Cortex of kidney (tissue), 1 donor: ENCODE results near the gene RNF38.
"Not testable (repeated sequence)": the region's sequence is repeated elsewhere in the genome, so short reads cannot be mapped to it uniquely, and the experiment has no call there.

Experiments used
- DNase-seq: peaks from one replicate; lab custom pipeline; 2025; lab: John Stamatoyannopoulos, UW

The RNF38 gene

DNA sequence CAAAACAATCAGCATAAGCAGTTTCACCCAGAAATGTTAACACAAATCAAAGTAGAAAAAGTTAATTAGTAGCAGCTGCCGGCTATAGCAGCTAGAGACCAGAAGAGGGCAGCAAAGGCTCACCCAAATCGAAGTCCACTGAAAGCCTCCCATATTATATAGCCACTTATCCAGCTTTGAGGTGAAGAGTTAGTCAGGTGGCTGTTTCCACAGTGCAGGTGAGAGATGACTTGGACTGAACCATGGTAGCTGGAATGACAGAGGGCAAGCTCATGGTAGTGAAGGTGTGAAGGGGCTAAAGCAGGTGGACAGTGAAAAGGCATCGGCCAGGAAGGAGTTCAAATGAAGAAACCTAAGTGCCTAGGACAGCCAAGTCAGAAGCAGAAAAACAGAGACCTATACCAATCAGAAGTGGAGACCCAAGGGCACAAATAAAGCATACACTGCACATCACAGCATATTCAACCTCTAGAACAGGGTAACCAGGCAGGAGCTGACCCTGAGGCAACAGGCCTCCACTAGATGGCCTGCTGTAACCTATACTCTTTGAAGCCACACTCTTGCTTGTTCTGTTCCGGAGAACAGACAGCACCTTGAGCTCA lies 7.2 kb upstream of the RNF38 start:
- DNase-seq = no peak

DNA sequence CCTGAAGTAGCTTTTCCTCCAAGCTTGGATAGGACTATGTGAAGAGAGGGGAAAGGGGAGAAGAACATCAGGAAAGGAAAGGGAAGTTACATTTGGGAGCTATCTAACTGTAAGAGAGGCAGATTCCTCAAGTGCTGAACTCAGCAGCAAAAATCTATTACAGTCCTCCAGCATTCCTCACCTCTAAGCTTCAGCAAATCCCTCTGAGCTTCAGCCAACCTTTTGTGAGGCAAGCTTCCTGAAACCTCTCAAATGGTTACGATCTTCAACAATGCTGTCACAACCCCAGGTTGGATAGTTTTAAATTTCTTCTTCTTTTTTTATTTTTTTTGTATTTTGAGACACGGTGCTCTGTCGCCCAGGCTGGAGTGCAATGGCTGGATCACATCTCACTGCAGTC lies 2.5 kb upstream of the RNF38 start:
- DNase-seq = no peak

DNA sequence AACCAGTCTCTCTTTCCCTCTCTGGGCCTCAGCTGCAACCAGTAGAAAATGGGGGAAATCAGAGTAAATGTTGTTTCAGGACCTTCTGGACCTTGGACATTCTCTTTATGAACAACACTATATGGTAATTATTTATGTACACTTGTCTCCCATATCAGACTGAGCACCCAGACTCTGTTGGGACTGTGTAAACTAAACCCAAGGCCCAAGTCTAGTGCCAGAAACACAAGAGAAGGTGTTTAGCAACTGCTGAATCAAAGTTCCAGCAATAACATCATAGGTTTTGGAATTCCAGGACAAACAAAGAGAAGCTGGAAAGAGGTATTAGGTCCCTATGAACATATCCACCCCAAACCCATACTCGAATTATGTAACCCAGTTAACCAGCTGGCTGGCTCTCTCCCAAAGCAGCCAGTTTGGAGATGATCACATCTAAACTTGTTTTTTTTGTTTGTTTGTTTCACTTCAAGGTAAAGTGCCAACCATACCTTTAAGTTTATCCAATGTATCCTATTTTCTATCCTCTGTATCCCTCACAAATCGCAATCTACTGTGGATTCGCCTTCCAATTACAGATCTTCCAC lies 1.9 kb upstream of the RNF38 start:
- no peak for DNase-seq

DNA sequence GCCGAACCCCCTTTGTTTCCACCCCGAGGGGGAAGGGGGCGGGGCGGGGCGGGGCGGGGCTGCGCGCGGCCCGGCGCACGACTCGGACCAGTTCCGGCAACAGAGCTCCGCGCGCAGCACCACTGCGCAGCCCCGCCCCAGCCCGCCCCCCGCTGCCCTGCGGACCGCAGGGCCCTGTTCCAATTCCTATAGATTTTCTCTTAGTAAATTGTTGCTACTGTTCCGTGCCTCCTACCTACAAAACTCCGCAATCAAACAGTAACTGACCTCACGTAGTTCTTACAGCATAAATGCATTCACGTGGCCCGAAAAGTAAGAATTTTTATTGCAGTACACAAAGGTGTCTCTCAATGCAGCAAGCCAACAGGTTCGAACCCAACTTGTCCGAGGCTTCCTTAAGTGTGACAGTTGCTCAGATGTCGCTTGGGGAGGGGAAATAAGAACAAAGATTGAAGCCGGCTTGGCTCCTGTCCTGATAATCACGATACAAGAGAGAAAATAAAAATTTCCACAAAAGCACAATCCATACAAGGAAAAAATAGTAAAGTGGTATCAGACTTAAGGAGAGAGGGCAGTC lies 1.2 kb upstream of the RNF38 start:
- peak; percentile 43 for DNase-seq

DNA sequence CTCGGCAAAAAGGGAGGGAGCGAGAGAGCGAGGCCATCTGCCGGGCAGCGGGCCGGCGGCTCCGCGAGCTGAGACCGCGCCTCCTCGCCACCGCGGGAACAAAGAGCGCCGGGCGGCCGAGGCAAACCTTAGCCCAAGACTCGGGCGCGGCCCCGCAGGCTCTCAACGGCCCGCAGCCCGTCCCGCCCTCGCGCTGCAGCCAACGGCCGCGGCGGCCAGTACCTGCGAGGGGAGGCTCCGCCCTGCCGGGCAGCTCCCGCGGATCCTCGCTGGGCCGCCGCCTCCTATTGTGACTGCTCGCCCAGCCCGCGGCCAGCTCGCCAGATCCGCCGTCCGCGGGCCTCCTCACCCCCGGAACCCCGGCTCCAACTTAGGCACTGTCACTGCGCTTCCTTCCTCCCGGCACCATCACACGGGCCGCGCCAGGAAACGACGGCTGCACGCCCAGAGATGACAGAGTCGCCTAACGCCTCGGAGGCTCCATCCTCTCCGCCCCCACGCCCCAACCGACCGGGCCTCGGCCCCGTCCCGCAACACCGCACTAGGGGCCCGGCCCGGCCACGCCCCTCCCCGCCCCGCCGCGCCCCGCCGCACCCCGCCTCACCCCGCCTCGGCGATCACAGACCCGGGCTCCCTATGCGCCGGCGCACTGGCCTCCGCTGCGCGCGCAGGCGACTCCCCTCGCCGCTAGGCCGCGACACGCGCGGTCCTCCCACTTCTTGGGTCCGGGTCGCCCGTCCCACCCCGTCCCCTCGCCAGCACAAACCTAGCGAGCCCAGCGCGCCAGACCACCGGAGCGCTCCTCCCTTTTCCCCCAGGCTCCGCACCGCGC lies 479 bp upstream of the RNF38 start:
- DNase-seq = peak; percentile 20

DNA sequence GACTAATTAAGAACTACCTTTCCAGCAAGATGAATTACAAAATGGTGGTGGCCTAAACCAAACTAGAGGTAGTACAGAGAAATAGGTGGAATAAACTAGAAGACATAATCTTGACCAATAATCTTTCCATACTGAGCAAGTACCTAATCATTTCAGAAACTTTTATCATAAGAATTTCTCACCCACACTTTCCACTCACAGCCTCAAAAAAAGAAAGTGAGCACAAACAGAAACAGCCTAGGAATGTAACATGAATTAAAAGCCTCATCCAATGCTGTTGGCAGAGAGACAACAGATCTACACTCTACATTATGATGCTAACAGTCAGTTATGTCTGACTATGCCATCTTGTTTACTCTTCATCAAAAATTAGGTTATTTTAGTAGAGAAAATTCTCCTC lies 1.3 kb downstream of the RNF38 start:
- DNase-seq = no peak

DNA sequence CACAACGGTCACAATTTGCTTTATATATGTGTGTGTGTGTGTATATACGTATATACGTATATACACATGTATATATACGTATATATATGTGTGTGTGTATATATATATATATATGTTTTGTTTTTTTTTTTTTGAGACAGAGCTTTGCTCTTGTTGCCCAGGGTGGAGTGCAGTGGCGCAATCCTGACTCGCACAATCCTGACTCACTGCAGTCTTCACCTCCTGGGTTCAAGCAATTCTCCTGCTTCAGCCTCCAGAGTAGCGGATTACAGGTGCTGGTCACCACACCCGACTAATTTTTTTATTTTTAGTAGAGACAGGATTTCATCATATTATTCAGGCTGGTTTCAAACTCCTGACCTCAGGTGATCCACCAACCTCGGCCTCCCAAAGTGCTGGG lies 3.1 kb downstream of the RNF38 start:
- DNase-seq = no peak

DNA sequence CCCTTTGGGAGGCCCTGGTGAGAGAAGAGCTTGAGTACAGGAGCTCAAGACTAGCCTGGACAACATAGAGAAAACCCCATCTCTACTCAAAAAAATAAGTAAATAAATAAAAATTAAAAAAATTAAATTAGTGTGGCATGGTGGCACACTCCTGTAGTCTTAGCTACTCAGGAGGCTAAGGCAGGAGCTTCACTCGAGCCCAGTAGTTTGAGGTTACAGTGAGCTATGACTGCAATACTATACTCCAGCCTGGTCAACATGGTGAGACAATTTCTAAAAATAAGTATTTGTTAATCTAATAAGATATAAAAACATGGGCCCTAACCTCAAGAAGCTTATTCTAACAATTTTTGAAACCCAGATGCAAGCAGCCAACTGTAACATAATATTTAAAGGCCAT lies 7.6 kb downstream of the RNF38 start:
- no peak for DNase-seq

DNA sequence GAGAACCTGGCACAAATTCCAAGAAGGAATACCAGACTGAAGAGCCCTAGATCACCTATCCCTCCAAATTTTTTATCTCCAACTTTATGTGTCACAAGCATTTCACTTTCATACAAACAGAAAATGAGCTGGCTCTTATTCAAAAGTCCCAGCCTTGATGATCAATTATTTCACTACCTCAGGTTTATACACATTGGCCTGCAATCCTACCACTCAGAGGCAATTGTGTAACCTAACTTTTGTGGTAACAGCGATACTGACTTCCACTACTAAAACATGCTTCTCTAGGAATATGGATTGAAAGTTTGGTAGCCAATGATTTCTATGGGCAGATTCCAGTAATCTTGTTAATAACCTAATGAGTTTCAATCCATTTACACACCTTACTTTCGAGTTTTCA lies 10.5 kb downstream of the RNF38 start:
- no peak for DNase-seq

DNA sequence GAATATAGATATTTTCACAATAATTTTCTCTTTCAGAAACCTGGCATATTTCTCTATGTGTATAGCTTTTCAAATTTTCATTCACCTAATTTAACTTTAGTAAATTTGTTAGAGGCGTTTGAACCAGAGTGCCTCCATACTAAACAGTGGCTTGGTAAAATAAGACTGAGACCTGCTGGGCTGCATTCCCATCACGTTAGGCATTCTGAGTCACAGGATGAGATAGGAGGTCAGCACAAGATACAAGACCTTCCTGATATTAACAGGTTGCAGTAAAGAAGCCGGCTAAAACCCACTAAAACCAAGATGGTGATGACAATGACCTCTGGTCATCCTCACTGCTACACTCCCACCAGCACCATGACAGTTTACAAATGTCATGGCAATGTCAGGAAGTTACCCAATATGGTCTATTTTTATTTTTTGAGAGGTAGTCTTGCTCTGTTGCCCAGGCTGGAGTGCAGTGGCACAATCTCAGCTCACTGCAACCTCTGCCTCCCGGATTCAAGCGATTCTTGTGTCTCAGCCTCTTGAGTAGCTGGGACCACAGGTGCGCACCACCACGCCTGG lies 13.6 kb downstream of the RNF38 start:
- DNase-seq = not testable (repeated sequence)

DNA sequence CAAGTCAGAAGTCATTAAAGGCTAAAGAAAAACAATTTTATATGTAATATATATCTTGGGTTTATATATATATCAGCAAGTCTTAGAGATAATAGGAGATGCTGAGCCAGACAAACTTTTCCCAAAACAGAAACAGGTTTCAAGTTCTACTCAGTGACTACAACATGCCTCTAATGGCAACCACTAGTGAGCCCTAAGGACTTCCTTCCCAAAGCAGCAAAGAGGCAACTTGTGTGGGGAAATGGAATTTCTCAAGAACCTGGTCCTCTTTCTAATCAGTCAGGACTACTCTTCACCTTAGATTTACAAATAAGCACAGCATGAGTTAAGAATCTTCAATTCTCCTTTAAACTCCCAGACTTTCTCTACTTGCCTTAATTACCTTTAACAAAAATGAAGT lies 17.6 kb downstream of the RNF38 start:
- no peak for DNase-seq

DNA sequence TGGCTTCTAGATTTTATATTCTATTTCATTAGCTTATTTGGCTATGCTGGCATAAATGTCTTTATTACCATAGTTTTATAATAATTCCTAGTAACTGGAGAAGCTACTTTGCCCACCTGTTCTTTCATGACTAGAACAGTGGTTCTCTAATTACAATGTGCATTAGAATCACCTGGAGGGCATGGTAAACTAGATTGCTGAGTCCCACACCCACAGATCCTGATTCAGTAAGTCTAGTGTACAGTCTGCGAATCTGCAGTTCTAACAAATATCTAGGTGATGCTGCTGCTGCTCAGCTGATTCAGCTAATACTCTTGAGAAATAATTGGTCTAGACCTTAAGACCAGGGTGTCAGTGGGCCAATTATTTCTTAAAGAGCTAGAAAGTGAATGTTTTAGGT lies 35.5 kb downstream of the RNF38 start:
- no peak for DNase-seq

DNA sequence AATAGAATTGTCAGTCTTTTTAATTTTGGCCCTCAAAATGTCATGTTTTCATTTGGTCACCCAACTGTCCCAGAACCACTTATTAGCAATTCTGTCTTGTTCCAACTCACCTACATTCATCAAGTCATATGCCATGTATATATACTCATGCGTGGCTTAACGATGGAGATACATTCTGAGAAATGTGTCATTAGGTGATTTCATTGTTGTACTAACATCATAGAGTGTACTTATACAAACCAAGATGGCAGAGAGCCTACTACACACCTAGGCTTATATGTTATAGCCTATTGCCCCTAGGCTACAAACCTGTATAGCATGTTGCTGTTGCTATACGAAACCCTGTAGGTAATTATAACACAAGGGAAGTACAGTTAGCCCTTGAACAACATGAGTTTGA lies 36.6 kb downstream of the RNF38 start:
- DNase-seq = no peak

DNA sequence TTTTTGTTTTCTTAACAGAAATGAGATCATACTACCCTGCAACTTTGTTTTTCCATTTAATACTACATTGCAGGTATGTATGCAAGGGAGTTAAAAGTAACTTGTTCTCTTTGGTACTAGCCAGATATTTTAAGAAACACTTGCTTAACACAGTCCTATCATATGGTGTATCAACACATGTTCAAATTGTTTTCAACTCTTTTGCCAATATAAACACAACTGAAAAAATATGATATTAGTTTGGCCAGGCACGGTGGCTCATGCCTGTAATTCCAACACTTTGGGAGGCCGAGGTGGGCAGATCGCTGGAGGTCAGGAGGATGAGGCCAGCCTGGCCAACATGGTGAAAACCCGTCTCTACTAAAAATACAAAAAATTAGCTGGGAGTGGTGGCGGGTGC lies 41.6 kb downstream of the RNF38 start:
- DNase-seq = no peak

DNA sequence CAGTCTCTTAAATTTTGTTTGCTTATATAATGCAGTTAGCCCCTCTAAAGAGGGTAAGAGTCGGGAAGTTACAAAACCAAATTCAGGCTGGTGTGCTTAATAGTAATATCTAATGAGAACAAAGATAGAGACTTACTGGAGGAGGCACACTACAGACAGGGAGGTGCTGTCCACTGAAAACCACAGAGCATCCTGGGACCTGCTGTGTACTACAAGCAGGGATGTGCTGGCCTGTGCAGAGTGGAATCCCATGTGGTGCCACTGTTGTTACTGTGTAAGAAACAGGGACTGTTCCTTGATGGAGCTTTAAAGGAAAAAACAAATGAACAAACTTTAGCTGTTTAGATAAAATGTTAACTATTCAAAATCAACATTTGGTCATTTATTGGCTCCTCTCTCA lies 42.4 kb downstream of the RNF38 start:
- DNase-seq = no peak

DNA sequence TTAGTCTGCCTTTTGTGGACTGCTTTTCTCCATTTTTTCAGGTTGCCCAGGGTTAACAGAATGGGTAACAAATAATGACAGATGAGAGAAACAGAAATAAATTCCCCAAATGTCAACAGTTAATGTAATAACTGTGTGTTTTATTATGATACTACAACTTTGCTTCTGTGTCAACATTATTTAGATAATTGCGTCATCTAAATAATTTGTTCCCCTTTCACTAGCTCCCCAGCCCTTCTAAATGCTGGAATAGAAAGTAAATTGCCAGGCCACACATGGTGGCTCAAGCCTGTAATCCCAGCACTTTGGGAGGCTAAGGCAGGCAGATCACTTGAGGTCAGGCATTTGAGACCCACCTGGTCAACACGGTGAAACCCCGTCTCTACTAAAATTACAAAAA lies 53.5 kb downstream of the RNF38 start:
- no peak for DNase-seq

DNA sequence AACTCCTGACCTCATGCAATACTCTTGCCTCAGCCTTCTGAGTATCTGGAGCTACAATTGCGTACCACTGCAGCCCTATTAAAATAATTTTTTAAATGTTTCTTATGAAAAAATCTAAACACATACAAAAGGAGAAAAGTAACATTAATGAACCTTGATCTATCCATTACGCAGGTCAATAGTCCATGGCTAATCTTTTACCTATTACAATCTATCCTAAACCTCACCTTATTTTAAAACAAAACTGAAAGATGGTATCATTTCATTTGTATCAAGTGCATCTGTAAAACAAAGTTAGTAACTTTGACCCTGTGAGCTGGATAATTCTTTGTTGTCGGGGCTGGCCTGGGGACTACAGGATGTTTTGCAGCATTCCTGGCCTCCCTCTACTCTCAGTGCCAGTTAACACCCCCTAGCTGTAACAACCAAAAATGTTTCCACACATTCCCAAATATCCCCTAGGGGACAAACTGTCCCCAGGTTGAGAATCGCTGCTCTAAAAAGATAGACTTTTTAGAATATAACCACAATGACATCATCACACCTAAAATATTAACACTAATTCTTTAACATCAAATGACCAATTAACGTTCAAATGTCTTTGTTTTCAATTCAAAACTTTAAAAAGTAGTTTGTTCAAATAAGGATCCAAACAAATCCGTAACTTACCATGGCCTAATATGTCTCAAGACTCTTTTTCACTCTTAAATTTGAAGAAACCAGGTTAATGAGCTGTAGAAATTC lies 54.8 kb downstream of the RNF38 start:
- DNase-seq = no peak

DNA sequence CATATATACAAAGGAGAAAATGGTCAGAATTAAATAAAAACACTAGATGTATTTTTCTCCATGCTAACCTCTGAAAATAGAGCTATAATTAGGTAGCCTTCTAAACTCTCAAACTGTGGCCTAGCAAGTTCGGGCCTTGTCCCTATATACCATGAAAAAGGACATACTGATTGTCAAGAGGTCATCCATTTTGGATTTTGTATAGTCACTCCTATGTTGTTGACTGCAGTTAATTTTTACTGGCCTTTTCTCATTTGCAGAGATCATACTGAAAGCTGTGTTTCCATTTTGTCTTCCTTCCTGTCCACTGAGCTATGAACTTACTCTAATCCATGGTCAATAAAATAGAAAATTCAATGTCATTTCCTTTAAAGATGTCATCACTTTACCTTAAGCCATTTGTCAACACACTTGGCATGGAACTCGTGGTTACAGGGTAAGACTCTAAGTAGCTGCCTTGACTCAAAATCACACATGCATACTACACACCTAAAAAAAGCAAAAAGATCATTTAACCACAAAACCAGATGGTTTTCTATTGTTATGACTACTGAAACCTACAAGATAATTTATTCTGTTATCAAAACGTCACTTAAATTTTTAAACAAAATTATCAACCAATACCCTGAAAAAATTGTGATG lies 58.0 kb downstream of the RNF38 start:
- no peak for DNase-seq

DNA sequence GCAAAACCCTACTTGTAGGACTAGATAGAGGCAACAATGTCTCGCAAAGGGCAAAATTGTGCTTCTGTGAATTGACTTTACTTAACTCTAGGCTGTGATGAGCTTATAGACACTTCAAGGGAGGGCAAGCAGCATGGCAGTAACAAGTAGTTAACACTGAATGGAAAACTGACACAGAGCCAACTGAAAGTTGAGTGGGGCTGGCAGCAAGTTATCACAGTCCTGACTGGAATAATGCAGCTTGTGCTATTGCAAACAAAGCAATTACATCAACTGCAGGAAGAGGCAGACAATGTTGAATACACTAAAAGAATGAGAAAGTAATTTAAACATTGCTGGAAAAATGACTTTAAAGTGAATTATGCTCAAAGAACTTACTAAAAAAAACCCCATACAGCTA lies 62.2 kb downstream of the RNF38 start:
- no peak for DNase-seq

DNA sequence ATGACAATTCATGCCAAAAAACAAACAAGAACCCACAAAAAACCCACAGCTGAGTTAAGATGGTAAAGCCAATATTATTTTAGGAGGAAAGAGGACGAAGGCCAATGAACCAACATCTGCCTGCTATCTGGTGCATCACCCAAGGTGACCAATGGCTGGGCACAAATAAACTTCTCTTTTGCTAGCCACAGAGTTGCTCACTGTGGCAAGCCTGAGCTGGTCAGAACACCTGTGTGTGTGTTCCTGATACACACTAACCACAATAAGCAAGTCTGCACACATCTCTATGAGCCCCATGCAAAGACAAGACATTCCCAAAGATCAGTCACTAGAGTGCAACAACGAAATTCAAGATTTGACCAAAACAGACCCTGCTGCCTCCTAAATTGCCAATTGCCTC lies 63.1 kb downstream of the RNF38 start:
- no peak for DNase-seq

DNA sequence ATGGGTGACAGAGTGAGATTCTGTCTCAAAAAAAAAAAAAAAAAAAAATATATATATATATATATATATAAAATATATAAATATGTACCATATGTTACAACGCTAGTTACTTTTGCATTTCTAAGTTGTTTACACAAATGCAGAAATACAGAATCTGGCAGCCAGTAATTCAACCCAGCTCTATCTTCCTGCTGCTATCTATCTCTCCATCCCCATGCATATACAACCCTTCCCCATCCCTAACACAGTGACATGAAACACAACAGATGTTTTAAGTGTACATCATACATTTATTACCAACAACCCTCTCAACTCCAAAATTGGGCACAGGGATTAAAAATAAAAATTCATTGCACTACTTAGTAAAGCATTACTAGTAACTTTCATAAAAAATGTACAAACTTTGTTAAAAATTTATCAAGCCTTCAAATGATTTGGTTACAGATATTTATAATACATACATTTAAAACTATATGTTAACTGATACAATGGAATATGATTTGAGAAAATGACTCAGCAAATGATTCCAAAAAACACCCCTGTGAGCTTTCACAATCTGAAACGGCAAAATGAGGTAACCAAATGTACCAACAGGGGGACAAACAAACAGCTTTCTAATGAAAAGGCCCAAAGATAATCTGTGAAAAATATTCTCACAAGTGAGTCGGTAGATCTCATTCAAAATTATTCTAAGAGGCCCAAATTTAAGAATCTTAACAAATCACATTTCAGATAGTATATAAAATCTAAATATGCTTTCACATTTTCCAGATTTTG lies 63.8 kb downstream of the RNF38 start:
- DNase-seq = no peak
